CD4-positive, alpha-beta T cell treated with Interleukin-6 at 100 ng/mL for 8 hours (primary cell): ENCODE measurements around the gene STX10.
"Not testable (repeated sequence)": the region's sequence is repeated elsewhere in the genome, so short reads cannot be mapped to it uniquely, and the experiment has no call there.

Source experiments
- DNase-seq: peaks from one replicate; pipeline ENCODE4 v3.0.0-alpha.2; 2020; ENCODE audit warnings: mixed read lengths, low spot score

The STX10 gene

DNA sequence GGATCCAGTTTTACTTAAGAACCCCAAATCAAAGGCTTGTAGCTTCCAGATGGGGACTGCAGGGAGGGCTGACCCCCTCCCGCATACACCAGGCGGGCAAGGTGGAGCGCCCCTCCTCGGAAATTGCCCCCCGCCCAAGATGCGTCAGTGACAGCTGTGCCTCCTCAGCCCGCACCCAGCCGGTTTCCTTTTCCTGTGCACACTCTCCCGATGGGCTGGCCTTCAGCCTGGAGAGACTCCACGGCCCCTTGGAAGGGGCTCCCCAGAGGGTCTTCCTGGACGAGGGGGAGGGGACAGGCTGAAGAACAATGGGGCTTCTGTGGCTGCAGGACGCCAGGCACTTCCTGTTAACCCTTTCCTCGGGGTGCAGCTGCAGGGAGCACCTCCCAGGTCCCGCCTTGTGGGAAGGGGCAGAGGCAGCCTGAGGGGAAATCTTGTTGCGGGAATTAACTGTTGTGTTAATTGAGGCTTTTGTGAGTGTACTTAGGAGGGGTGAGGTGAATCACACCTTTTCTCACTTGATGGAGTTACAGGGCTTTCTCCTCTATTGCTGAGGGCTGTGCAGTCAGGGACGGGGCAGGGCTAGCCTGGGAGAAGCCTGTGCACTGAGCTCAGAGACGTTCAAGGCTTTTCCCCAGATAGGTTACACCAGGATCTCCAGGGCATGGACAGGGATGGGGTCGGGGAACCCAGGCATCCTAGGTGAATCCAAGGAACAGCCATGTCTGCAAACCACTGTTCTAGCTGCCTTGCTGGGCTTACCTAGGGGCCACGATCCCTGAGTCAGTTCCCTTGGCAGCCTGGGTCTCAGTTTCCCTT, 14.4 kb upstream of the STX10 start:
- DNase-seq = peak; percentile 40

DNA sequence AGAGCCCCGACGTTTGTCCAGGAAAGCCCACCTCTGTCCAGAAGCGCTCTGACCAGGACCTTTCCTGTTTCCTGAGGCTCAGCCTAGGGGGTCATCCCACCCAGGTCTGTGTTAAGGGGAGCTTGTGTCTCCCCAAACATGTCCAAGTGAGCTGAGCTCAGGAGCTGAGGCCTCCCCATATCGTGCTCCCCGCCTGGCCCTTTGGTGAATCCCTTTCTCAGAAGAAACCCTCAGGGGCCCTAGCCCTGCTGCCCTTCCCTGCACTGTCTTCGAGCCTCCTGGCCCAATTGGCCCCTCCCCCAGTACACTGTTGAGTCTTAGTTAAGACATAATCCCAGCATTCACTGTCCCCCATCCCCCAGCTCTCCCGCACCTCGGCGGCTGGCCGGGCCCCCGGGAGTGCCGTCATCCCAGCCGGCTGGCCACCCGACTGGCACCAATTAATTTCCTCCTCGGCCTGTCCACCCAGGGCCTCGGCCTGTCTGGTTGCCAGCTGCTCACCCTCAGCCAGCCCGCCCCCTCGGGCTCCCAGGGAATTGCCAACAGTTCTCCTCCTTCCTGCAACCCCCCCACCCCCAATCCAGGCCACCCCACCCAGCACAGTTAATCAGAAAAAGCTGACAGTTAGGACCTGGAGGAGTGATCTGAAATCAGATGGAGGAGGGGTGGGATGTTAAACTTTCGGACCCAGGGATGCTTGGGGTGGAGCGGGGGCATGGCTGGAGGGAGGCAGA, 13.6 kb upstream of the STX10 start:
- DNase-seq = peak; percentile 36

DNA sequence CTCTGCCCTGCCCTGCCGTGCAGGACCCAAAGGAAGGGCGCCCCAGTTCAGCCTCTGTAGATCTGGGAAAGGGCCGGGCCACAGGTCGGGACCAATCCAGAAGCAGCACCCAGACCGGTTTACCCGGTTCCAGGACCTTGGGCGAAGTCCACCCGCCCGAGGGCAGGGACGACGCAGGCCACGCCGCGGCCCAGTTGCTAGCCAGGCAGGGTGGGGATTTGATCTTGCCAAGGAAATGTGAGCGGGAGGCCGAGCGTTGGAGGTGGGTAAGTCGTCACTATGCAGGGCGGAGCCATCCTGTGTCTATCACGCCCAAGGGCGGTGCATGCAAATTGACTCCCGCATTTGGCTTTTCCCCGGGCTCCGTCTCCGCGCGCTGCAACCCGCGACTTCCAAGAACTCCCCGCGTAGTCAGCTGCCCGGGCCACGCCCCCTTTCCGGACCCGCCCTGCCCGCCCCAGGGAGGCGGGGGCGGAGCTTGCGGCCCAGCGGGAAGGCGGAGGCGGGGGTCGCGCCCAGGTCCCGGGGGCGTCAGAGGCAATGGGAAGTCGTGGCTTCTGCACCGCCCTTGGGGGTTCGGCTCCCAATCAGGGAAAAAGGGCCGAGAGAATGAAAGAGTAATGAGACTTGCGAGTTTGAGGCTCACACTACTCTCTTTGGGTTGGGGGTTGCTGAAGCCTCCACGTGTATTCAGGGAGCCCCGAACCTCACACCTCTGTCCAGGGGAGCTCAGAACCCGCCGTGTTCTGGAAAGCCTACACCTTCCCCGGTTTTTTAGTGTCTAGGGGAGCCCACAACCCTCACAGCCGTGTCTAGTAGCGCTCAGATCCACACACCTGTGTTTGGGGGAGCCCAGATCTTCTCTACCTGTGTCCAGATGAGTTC, 12.8 kb upstream of the STX10 start:
- peak; percentile 86 for DNase-seq

DNA sequence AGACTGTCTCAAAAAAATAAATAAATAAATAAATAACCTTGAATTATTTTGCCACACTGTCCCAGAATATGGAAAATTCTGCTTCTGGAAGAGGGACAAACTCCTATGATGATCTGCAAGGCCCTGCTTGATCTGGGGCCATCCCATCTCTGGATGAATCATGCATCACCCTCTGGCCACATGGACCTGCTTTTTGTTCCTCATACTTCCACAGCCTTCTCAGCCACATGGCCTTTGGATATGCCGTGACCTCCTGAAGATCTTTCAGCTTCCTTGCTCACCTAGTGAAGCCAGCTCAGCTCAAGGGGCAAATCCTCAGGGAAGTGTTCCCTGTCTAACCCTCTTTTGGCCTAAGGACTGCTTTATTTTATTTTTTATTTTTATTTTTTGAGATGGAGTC, 10.4 kb upstream of the STX10 start:
- DNase-seq = no peak

DNA sequence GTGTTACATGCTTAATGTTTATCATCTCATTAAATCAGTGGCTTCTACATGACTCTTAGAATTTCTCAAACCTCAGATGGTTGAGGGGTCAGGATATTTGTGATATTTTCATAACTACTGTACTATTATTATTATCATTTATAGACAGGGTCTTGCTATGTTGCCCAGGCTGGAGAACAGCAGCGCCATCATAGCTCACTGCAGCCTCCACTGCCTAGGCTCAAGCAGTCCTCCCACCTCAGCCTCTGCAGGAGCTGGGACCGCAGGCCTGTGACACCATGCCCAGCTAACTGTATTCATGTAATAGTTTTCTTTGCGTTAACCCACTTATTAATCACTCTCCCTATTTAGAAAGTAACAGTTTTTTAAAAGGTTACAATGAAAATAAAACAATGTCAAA, 9.5 kb upstream of the STX10 start:
- no peak for DNase-seq

DNA sequence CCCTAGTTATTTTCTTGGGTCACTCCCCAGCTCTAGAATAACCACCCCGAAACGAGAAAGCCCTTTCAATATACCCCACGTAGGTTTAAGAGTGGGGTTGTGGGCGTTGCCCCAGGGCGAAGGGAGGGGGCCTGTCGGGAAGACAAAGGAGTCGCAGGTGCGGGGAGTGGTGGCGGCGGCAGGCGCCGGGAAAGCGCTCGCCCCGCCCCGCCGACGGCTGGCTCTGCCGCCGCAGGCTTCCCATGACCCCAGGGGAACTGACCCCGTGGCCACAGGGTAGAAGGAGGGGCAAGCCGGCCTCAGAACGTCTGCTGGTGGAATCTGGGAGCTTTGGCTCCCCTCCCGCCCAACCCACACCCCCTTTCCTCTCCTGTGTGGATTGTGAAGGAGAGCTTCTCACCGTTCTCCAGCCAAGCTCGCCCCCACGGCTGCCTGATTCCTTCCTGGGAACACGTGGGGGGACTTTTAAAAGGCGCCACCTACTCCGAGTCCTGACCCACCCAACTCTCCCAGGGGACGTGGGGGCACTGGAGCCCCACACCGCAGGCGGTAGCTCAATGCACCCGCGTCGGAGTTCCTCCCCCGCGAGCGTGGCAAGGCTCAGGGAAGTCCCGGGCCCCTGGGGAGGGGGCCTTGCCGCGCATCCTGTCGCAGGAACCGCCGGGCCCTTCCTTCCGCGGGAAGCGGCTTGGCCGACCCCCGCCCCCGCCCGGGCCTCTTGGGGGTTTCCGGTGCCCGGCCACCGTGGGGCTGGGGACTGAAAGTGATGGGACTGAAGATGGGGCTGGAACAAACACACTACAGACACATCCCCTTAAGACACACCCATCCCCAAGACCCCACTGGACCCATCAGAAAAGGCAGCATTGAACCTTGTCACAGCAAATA, 5.5 kb upstream of the STX10 start:
- DNase-seq = peak; percentile 83

DNA sequence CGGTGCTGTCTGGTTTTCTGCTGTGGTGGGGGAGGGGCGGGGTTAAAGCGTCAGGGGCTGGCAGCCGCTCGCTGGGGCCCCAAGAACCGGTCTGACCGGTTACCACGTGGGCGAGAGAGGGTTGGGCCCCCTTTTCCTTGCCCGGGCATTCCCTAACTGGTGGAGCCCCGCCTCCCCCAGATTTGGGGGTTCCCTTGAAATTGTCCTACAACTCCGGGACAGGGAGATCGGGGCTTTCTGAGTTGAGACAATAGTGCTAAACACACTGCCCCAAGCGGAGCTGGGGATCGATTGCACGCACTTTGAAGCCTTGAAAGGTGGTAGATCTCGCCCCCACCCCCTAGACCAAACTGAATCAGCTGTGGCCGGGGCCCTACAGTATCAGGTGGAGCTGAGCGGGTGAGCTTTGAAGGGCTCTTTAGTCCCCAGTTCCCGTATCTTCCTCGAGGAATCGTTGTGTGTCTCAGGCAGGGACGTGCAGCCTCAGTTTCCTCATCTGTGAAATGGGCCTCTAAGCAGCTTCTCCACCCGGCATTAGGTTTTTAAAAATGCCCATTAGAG, 4.8 kb upstream of the STX10 start:
- peak; percentile 73 for DNase-seq

DNA sequence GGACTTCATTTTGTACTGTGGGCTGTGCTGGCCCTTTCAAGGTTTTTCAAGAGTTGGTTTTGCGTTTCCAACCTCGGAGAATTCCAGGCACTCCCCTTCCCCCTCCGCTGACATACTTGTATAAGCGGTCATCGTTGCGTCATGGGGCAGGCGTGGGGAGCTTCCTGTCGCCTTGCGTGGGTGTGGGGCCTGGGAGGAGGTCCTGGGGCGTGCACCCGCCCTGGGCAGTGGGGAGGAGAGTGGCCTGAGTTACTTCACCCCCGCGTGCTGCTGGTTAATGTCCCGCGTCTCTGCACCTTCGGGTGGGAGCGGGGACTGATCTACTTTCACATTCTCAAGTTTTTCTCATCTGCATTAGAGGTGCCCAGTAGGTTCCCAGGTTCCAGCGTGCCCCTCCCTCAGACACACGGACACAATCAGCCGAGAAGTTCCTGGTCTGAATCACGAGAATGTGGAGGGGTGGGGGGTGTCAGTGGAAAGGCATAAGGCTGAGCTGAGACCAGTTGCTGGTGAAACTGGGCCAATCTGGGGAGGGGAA, 4.1 kb upstream of the STX10 start:
- peak; percentile 53 for DNase-seq

DNA sequence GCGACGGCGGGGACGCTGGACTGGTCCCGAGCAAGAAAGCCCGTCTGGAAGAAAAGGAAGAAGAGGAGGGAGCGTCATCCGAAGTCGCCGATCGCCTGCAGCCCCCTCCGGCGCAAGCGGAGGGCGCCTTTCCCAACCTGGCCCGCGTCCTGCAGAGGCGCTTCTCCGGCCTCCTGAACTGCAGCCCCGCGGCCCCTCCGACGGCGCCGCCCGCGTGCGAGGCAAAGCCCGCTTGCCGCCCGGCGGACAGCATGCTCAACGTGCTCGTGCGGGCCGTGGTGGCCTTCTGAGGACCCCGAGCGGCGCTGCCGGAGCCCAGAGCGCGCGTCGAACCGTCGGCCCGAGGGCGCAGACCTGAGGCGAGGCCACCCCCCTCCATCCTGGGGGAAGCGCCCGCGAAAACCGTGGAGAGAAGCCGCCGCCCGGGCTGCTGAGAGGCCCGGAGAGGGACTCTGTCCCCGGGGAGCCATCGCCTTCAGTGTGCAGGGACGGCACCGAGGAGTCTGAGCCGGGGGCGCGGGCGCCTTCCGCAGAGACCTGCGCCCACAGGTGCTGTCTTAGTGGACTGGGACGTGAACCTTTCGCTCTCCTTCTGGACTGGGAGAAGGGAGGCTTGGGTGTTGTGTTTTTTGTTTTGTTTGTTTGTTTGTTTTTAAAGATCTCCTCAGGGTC, 3.5 kb upstream of the STX10 start:
- DNase-seq = peak; percentile 14

DNA sequence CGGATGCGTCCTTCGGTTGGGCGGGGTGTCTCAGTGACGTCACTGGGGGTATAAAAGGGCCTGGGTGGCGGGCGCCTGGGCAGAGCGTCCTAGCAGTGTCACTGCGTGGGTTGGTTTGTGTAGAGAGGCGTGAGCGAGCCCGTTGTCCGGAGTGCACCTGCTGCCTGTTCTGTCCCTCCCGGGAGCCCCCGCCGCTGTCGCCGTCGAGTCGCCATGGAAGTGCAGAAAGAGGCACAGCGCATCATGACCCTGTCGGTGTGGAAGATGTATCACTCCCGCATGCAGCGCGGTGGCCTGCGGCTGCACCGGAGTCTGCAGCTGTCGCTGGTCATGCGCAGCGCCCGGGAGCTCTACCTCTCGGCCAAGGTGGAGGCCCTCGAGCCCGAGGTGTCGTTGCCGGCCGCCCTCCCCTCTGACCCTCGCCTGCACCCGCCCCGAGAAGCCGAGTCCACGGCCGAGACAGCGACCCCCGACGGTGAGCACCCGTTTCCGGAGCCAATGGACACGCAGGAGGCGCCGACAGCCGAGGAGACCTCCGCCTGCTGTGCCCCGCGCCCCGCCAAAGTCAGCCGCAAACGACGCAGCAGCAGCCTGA, 2.9 kb upstream of the STX10 start:
- peak; percentile 96 for DNase-seq

DNA sequence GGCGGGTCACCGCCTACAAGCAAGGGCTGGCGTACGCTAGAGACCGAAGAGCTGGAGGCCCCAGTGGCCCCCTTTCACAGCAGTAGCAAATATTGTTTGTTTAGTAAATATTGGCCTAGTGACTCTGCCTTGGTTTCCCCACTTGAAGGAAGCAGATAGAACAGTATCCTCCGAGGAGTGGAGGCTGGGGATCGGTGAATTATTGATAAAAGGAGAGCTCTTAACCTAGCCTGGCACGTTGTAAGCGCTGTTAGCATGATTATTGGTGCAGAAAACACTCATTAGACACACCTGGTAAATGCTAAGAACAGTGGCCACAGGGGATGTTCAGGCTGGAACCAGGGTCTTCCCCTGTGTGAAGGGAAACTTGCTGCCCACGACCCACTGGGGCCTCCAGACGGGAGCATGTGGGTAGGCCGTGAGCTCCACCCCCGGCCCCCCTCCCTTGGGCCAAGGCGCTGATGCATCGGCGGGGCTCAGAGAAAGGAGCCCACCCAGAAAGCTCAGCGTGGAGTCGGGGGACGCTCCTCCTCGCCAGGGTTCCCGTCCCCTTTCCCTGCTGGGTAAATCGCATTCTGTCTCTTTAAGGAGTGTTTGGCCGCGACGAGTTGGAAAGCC, 2.3 kb upstream of the STX10 start:
- DNase-seq = no peak

DNA sequence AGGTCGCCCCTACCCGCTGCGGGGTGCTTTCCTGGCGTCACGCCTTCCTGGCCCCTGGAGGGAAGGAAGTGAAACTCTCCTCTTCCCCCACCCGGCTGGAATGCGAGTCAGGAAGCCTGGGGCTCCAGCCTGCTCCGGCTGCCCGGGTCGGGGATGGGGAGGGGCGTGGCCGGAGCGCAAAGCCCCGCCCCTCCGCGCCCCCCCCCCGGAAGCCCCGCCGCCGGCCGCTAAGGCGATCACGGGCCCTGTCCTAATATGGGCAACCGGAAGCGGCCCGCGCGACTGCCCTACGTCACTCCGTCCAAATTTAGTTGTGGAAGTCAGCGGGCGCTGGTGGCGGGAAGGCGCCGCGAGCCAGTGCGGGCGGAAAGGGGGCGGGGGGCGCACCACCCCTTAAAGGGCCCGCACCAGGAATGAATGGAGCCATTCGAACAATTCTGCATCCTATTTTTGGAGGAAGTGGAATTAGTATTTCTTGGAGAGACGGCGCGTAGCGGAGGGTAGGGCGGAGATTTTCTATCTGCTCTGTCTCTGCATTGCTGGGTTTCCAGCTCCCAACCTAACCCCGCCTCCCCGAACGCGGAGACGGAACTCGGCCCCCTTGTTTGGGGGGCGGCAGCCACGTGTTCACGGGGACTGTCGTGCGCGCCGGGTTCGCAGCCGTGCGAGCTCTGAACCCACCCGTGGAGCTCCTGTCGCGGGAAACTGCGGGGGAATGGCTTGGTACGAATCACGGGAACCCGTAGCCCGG, 1.6 kb upstream of the STX10 start:
- DNase-seq = peak; percentile 97

DNA sequence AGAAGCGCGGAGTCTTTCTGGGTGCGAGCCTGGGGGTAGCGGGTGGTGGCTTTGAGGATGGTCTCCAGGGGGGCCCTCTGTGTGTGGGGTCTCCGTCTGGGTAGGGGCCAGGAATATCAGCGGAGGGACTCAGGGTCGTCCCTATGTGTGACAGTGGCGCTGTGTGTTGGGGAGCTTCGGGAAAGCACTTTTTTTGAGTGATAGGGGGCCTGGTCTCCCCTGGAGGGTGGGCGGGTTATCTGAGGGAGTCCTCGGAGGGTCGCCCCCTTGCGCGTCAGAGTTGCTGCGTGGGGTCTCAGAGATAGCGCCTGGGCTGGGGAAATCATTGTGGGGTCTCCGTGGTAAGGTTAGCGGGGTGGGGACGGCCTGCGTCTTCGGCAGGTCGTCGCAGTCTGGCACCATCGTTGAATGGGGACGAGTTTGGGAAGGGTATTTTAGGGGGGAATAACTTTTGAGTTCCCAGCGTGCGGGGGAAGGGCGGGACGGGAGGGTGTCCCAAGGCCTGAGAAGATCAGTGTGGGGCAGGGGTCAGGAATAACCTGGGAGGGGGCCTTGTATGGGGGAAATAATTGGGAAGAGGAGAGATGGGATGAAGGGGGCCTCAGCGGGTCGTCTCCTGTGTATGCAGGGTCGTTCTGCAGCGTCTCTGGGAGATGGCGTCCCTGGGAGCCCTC, 893 bp upstream of the STX10 start:
- peak; percentile 9 for DNase-seq

DNA sequence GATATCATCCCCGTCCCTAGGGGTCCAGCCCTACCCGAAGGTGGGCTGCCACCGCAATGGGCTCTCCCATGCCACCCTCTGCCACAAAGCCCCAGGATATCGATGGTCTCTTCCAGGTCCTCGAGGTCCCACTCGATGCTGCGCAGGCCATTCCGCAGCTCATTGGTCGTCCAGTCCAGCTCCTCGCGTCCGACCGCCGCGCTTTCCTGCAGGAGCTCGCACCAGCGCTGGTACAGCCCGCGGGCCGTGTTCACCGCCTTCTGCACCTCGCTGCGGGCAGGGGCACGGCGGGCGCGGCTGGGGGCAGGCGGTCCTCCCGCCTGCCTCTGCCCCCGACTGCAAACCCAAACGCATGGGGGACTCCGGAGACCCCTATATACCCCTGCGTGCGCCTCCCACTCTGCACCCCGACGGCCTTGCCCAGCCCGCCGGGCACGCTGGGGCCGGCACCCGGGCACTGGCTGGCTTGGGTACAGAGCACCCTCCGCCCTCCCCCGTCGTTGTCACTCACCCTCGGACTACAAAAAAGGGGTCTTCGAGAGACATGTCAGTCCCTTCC, 468 bp downstream of the STX10 start:
- no peak for DNase-seq

DNA sequence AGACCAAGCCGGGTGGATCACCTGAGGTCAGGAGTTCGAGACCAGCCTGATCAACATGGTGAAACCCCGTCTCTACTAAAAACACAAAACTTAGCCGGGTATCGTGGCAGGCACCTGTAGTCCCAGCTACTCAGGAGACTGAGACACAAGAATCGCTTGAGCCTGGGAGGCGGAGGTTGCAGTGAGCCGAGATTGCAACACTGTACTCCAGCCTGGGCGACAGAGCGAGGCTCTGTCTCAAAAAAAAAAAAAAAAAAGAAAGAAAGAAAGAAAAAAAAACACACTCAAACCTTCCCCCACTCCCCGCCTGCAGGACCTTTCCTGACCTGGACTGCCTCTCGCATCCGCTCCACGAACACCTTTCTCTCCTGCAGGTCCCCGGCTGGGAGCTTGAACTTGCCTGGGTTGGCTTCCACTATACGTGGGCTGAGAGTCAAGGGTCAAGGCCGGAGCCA, 975 bp downstream of the STX10 start:
- not testable (repeated sequence) for DNase-seq

DNA sequence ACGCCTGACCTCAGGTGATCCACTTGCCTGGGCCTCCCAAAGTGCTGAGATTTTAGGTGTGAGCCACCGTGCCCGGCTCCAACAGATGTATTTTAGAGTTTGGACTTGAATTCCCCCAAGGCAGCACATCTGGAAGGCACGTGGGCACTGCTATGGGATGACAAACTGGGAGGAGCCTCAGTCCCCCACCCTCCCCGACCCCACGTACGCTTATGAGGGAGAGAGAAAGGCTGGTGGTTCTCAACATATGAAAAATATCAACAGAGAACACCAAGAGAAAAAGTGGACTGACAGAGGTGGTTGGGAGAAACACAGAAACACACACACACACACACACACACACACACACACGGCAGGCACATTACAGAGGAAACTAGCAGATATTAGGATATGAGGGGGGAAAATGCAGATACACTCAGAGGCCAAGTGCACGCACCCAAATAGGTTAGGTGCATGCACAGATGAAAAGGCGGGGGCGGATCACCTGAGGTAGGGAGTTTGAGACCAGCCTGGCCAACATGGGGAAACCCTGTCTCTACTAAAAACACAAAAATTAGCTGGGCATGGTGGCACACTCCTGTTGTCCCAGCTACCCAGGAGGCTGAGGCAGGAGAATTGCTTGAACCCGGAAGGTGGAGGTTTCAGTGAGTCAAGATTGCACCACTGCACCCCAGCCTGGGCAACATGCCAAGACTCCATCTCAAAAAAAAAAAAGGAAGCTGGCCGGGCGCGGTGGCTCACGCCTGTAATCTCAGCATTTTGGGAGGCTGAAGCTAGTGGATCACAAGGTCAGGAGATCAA, 3.2 kb downstream of the STX10 start:
- DNase-seq = no peak
